HCT116 (cell line): ENCODE results near the gene ABHD4. TPM values are rescaled to one million over a fixed set of nuclear protein-coding genes. Genes with fewer than 3 reads are reported as not detected.

Experiments
- ATAC-seq: fragments of 200-7000 bp; cut with Tn5 transposase; 2 replicates; pipeline ENCODE4 v1.9.1; 2020; ENCODE audit warnings: mild to moderate bottlenecking, moderate library complexity
- BruUV-seq: library from RNA; stranded (reverse); fragments of 400-500 nt; replicated peaks from 2 replicates; lab custom pipeline; 2021; lab: Mats Ljungman, UMichigan
- CTCF ChIA-PET: fragments of 300-600 bp; sonication (Branson Sonifier 250); formaldehyde crosslinking; loops from one replicate; lab custom pipeline; 2021; ENCODE audit warnings: antibody characterized with exemption; lab: Charles Lee
- POLR2A ChIA-PET: fragments of 300-600, 350-600 bp; sonication (Branson Sonifier 250); formaldehyde crosslinking; loops from one replicate; lab custom pipeline; 2021; ENCODE audit warnings: antibody characterized with exemption; lab: Charles Lee
- RAD21 ChIA-PET, 2 experiments: fragments of 300-600 bp; sonication (Branson Sonifier 250); formaldehyde crosslinking; loops; one replicate each; lab custom pipeline; 2023; ENCODE audit warnings: low total read pairs in 2 of 2; ENCODE audit not compliant: uncharacterized antibody in 2 of 2, unreplicated experiment in 2 of 2, low non-redundant PET in 1 of 2; lab: Charles Lee
- DNase-seq: peaks from one replicate; pipeline ENCODE4 v3.0.0-alpha.2; 2010; ENCODE audit warnings: low read depth, low spot score
- H2AFZ ChIP-seq: fragments of 200-600 bp; shearing (Covaris generic), sonication (generic); 2 replicates; pipeline ENCODE4 v1.6.1; 2017; ENCODE audit warnings: low read depth, mixed run types, mixed read lengths, antibody characterized with exemption, low read length; ENCODE audit not compliant: poor library complexity, severe bottlenecking
- H3K27ac ChIP-seq: 2 replicates; pipeline ENCODE4 v1.5.1; 2012; ENCODE audit warnings: low read depth, low read length
- H3K27me3 ChIP-seq: fragments of 200-600 bp; sonication (generic); 2 replicates; pipeline ENCODE4 v1.6.1; 2016; ENCODE audit warnings: mixed run types, low read length, mixed read lengths; ENCODE audit not compliant: insufficient read depth
- H3K36me3 ChIP-seq, 2 experiments: fragments of 200-500 bp in 1 of 2; fragments of 200-600 bp in 1 of 2; sonication (Bioruptor generic) in 1 of 2; sonication (generic) in 1 of 2; 2 replicates each; pipeline versions ENCODE4 v1.5.1 to v1.6.1; 2014 to 2016; ENCODE audit warnings: low read length in 2 of 2, inconsistent platforms in 1 of 2, mixed read lengths in 1 of 2, mixed run types in 1 of 2; ENCODE audit not compliant: insufficient read depth in 2 of 2, control insufficient read depth in 1 of 2
- H3K4me1 ChIP-seq, 2 experiments: fragments of 200-600 bp in 1 of 2; sonication (generic) in 1 of 2; 2 replicates each; pipeline versions ENCODE4 v1.5.1 to v1.6.1; 2012 to 2017; ENCODE audit warnings: low read length in 2 of 2, inconsistent platforms in 1 of 2, mild to moderate bottlenecking in 1 of 2, mixed read lengths in 1 of 2, mixed run types in 1 of 2, moderate library complexity in 1 of 2; ENCODE audit not compliant: insufficient read depth in 2 of 2, control insufficient read depth in 1 of 2
- H3K4me2 ChIP-seq: fragments of 200-600 bp; sonication (generic); 2 replicates; pipeline ENCODE4 v1.6.1; 2017; ENCODE audit warnings: mixed run types, low read length, mixed read lengths
- H3K4me3 ChIP-seq, 2 experiments: fragments of 200-600 bp in 1 of 2; sonication (generic) in 1 of 2; replicated peaks in 1 of 2; 2 replicates each; pipeline ENCODE4 v1.5.1; 2011 to 2016; ENCODE audit warnings: low read length in 2 of 2, control low read depth in 1 of 2, low read depth in 1 of 2, mild to moderate bottlenecking in 1 of 2, mixed read lengths in 1 of 2, mixed run types in 1 of 2
- H3K79me2 ChIP-seq: fragments of 200-600 bp; sonication (generic); 2 replicates; pipeline ENCODE4 v1.6.1; 2017; ENCODE audit warnings: mild to moderate bottlenecking, mixed run types, low read length, moderate library complexity, mixed read lengths; ENCODE audit not compliant: insufficient read depth
- H3K9ac ChIP-seq: fragments of 200-600 bp; sonication (generic); 2 replicates; pipeline ENCODE4 v1.6.1; 2016; ENCODE audit warnings: low read length, mixed read lengths
- H3K9me2 ChIP-seq: fragments of 200-600 bp; sonication (generic), shearing (Covaris generic); 2 replicates; pipeline ENCODE4 v1.6.1; 2017; ENCODE audit warnings: mixed run types, mild to moderate bottlenecking, moderate library complexity; ENCODE audit not compliant: insufficient read depth
- H3K9me3 ChIP-seq, 2 experiments: fragments of 200-500 bp in 1 of 2; fragments of 200-600 bp in 1 of 2; sonication (Bioruptor generic) in 1 of 2; sonication (generic) in 1 of 2; 2 replicates each; pipeline ENCODE4 v1.6.1; 2014 to 2017; ENCODE audit warnings: low read length in 2 of 2, mixed read lengths in 2 of 2, inconsistent platforms in 1 of 2, low read depth in 1 of 2, mild to moderate bottlenecking in 1 of 2, mixed run types in 1 of 2, moderate library complexity in 1 of 2; ENCODE audit not compliant: control insufficient read depth in 1 of 2, insufficient read depth in 1 of 2
- H4K20me1 ChIP-seq: fragments of 200-600 bp; sonication (generic), shearing (Covaris generic); 2 replicates; pipeline ENCODE4 v1.6.1; 2017; ENCODE audit warnings: mixed run types, mild to moderate bottlenecking, moderate library complexity; ENCODE audit not compliant: insufficient read depth
- CEBPB ChIP-seq: IDR thresholded peaks from 2 replicates; pipeline ENCODE4 v1.6.1; 2012; ENCODE audit warnings: low read depth
- CTCF ChIP-seq, 3 experiments: fragments of 200-600 bp in 1 of 3; sonication (generic) in 1 of 3; IDR thresholded peaks in 2 of 3; conservative IDR thresholded peaks in 1 of 3; 2 replicates each; pipeline ENCODE4 v1.5.1; 2012 to 2017; ENCODE audit warnings: low read depth in 2 of 3, low read length in 2 of 3, antibody characterized with exemption in 1 of 3, borderline replicate concordance in 1 of 3, control low read depth in 1 of 3, mild to moderate bottlenecking in 1 of 3, mixed read lengths in 1 of 3, mixed run types in 1 of 3, moderate library complexity in 1 of 3; ENCODE audit not compliant: insufficient read depth in 1 of 3
- EGR1 ChIP-seq: IDR thresholded peaks from 2 replicates; pipeline ENCODE4 v1.6.1; 2012; ENCODE audit warnings: low read depth
- EZH2 ChIP-seq: fragments of 200-600 bp; sonication (generic); IDR thresholded peaks from 2 replicates; pipeline ENCODE4 v1.6.1; 2017; ENCODE audit warnings: antibody characterized with exemption, mixed run types
- EZH2phosphoT487 ChIP-seq: fragments of 200-600 bp; IDR thresholded peaks from 2 replicates; pipeline ENCODE4 v1.6.1; 2018; ENCODE audit warnings: antibody characterized with exemption, borderline replicate concordance
- FOSL1 ChIP-seq: IDR thresholded peaks from 2 replicates; pipeline ENCODE4 v1.6.1; 2012; ENCODE audit warnings: low read depth
- JUND ChIP-seq: IDR thresholded peaks from 2 replicates; pipeline ENCODE4 v1.6.1; 2012
- POLR2AphosphoS5 ChIP-seq: IDR thresholded peaks from 2 replicates; pipeline ENCODE4 v1.6.1; 2011; ENCODE audit warnings: mild to moderate bottlenecking, low read depth, low read length, moderate library complexity
- RAD21 ChIP-seq: IDR thresholded peaks from 2 replicates; pipeline ENCODE4 v1.6.1; 2012; ENCODE audit warnings: low read depth, mild to moderate bottlenecking
- REST ChIP-seq: IDR thresholded peaks from 2 replicates; pipeline ENCODE4 v1.6.1; 2012; ENCODE audit warnings: low read depth
- SP1 ChIP-seq: IDR thresholded peaks from 2 replicates; pipeline ENCODE4 v1.6.1; 2012; ENCODE audit warnings: low read depth
- SRF ChIP-seq: IDR thresholded peaks from 2 replicates; pipeline ENCODE4 v1.6.1; 2012; ENCODE audit warnings: low read depth
- ZBTB33 ChIP-seq: IDR thresholded peaks from 2 replicates; pipeline ENCODE4 v1.6.1; 2011; ENCODE audit warnings: mild to moderate bottlenecking, low read length, moderate library complexity; ENCODE audit not compliant: insufficient replicate concordance; ENCODE audit errors: extremely low read depth
- ZNF274 ChIP-seq: fragments of 200-500 bp; sonication (Bioruptor generic); IDR thresholded peaks from 2 replicates; pipeline ENCODE4 v1.6.1; 2014; ENCODE audit warnings: mild to moderate bottlenecking, low read depth, low read length, inconsistent platforms
- intact Hi-C: fragments of 100-400 bp; cut with micrococcal nuclease; formaldehyde crosslinking; loops from 2 replicates; pipeline ENCODE4 v1.10.0; 2022
- total RNA-seq: library from RNA; stranded (reverse); gene quantifications from one replicate; pipeline ENCODE4 v1.2.1, GENCODE V29; 2021; ENCODE audit not compliant: unreplicated experiment

ABHD4 gene
- total RNA-seq, 1 experiment from 2014 or later, result 9.4 TPM

GRCh38 chr14:22613736-22614239 is 15.7 kb downstream of the ABHD4 start:
- no peaks in the 10 kb centered on the region for H3K27me3 ChIP-seq
- peak overlapping the region in 1 of 2 experiments; percentile 39; a peak in 2 of 4 replicates for H3K4me3 ChIP-seq
- POLR2A ChIA-PET, result no interaction called here
- ATAC-seq (peak; percentile 30), DNase-seq (no peak)
- no peak overlapping the region for H3K27ac ChIP-seq
- BruUV-seq, result no TSS peak
- CTCF ChIA-PET, result interaction anchor here (1.0 kb wide), 2 partner anchors 24 to 43 kb away, joined by 4 read pairs; no protein-coding TSS in a partner anchor
- H3K9ac ChIP-seq, result peak overlapping the region; percentile 58
- H3K9me3 ChIP-seq, result no peaks in the 10 kb centered on the region
- peak overlapping the region; percentile 73 for H3K4me2 ChIP-seq
- intact Hi-C loops, result no loop called here
- RAD21 ChIA-PET, result no interaction called here
- no peaks in the 10 kb centered on the region for H3K79me2 ChIP-seq
- peaks cover 17 to 23% of the 10 kb centered on the region in 2 experiments for H3K4me1 ChIP-seq
- no peaks in the 10 kb centered on the region for H3K9me2 ChIP-seq
- H3K36me3 ChIP-seq, result no peaks in the 10 kb centered on the region
- no peaks in the 10 kb centered on the region for H4K20me1 ChIP-seq
- H2AFZ ChIP-seq, result no peak overlapping the region
- TF ChIP-seq SRF, result no peak
- no peak for TF ChIP-seq EGR1
- TF ChIP-seq EZH2phosphoT487, result no peak
- TF ChIP-seq REST, result no peak
- no peak for TF ChIP-seq EZH2
- TF ChIP-seq ZBTB33, result no peak
- TF ChIP-seq JUND, result no peak
- no peak for TF ChIP-seq CEBPB
- TF ChIP-seq FOSL1, result no peak
- no peak for TF ChIP-seq CTCF (IDR thresholded peaks at IDR 0.05 in 2 of 3, conservative IDR thresholded peaks at IDR 0.05 in 1 of 3; ENCODE audit: borderline replicate concordance in 1 of 3, insufficient read depth in 1 of 3, low read depth in 2 of 3, low read length in 2 of 3)
- TF ChIP-seq SP1, result no peak
- no peak for TF ChIP-seq RAD21
- no peak for TF ChIP-seq POLR2AphosphoS5
- no peak for TF ChIP-seq ZNF274
- TF ChIP-seq, all 23 proteins: peak for 0
